ENCODE results near the gene RPL27. TPM values are rescaled to one million over a fixed set of nuclear protein-coding genes. Genes with fewer than 3 reads are reported as not detected.

RPL27 gene
- total and polyA plus RNA-seq, 2 of the 4 experiments (the other 2 are of a cell fraction): 1,595 to 2,806 TPM

DNA sequence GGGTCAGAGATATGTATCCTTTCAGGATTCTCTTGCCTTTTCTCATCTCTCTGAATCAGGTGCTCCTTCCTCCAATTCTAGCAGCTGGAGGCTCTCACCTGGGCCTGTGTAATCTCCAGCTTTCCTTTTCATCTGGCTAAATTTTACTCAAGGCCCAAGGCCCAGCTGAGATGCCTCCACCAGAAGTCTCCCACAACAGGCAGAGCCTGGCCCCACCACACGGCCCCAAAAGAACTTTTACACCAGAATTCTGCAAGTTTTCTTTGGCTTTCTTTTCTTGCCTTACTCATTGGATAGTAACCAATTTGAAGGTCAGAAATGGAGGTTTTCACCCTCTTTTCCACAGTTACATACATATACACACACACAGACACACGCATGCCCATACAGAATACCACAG is 41.4 kb downstream of the RPL27 start:
- no peak overlapping the region for H3K27ac ChIP-seq (ENCODE audit: insufficient read depth, low read length)
- no peaks in the 10 kb centered on the region for H3K9me3 ChIP-seq (ENCODE audit: control insufficient read depth, insufficient read depth, low read length)
- no peak overlapping the region for H2BK20ac ChIP-seq (ENCODE audit: low read depth, low read length)
- no peak overlapping the region for H4K5ac ChIP-seq (ENCODE audit: low read depth, low read length)
- no peak overlapping the region for H3K9ac ChIP-seq (ENCODE audit: low read depth, low read length)
- H3K4me2 ChIP-seq (ENCODE audit: low read depth, low read length): no peak overlapping the region
- dilution Hi-C loops (cut with HindIII; ENCODE audit: low sequenced_read_pairs, unreplicated experiment) (no loop called here), intact Hi-C loops (cut with micrococcal nuclease) (no loop called here), in situ Hi-C loops (cut with MboI; ENCODE audit: low sequenced_read_pairs) (no loop called here)
- H3K14ac ChIP-seq (replicated peaks; ENCODE audit: low read depth, low read length): no peak overlapping the region
- H2AK9ac ChIP-seq (replicated peaks; ENCODE audit: low read depth, low read length, poor library complexity): no peak overlapping the region
- H4K8ac ChIP-seq (ENCODE audit: low read depth in 2 of 2, low read length in 2 of 2): no peak overlapping the region
- H3K36me3 ChIP-seq (ENCODE audit: control insufficient read depth, insufficient read depth, low read length): no peaks in the 10 kb centered on the region
- no peak overlapping the region for H2AFZ ChIP-seq (replicated peaks; ENCODE audit: low read length, poor library complexity)
- no TSS peak for BruUV-seq (replicated peaks)
- WGBS, 2 experiments (ENCODE audit: extremely low coverage in 2 of 2, insufficient read length in 1 of 2): no CpG with 5 or more reads among the region's 2 CpGs
- TF ChIP-seq CEBPB (IDR thresholded peaks at IDR 0.05; ENCODE audit: low read depth, low read length) (no peak), RCOR1 (IDR thresholded peaks at IDR 0.05; ENCODE audit: insufficient replicate concordance, low read length) (no peak), RFX5 (IDR thresholded peaks at IDR 0.05; ENCODE audit: low read depth, low read length) (no peak), BHLHE40 (IDR thresholded peaks at IDR 0.05; ENCODE audit: low read depth, low read length) (no peak), MXI1 (IDR thresholded peaks at IDR 0.05; ENCODE audit: borderline replicate concordance, low read depth, low read length) (no peak), RAD21 (IDR thresholded peaks at IDR 0.05; ENCODE audit: low read length) (no peak), CHD1 (IDR thresholded peaks at IDR 0.05; ENCODE audit: low read depth, low read length) (no peak)
- TF ChIP-seq, protein P1, sequence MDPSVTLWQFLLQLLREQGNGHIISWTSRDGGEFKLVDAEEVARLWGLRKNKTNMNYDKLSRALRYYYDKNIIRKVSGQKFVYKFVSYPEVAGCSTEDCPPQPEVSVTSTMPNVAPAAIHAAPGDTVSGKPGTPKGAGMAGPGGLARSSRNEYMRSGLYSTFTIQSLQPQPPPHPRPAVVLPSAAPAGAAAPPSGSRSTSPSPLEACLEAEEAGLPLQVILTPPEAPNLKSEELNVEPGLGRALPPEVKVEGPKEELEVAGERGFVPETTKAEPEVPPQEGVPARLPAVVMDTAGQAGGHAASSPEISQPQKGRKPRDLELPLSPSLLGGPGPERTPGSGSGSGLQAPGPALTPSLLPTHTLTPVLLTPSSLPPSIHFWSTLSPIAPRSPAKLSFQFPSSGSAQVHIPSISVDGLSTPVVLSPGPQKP (IDR thresholded peaks at IDR 0.05; ENCODE audit: borderline replicate concordance, low read depth, low read length): no peak
- H3K4me1 ChIP-seq (ENCODE audit: control insufficient read depth, insufficient read depth, low read length): peaks cover 6% of the 10 kb centered on the region
- no peak overlapping the region for H2AK5ac ChIP-seq (ENCODE audit: low read depth, low read length)
- CTCF ChIA-PET: no interaction called here
- H2BK120ac ChIP-seq (ENCODE audit: low read depth, low read length): no peak overlapping the region
- POLR2A ChIA-PET (ENCODE audit: unreplicated experiment): no interaction called here
- no peaks in the 10 kb centered on the region for H4K20me1 ChIP-seq (ENCODE audit: insufficient read depth, low read length)
- DNase-seq (no peak), ATAC-seq (ENCODE audit: low read depth) (no peak)
- H3K79me1 ChIP-seq (ENCODE audit: low read depth in 1 of 2, low read length in 2 of 2): no peaks in the 10 kb centered on the region
- no peak overlapping the region for H3K4me3 ChIP-seq (ENCODE audit: insufficient read depth, low read depth, low read length)
- no peak overlapping the region for H3K18ac ChIP-seq (ENCODE audit: low read depth, low read length)
- H3K56ac ChIP-seq (ENCODE audit: extremely low read depth, insufficient read depth, low read length): no peak overlapping the region
- no peaks in the 10 kb centered on the region for H3K27me3 ChIP-seq (ENCODE audit: control insufficient read depth, insufficient read depth, low read length)
- no peak overlapping the region for H4K91ac ChIP-seq (ENCODE audit: insufficient read depth, low read depth, low read length)
- H2BK5ac ChIP-seq (ENCODE audit: low read depth, low read length, poor library complexity, severe bottlenecking): no peak overlapping the region
- no peak overlapping the region for H3K4ac ChIP-seq (ENCODE audit: low read depth, low read length)
- no peak overlapping the region for H3K23ac ChIP-seq (ENCODE audit: low read depth, low read length)
- 0 out of 2 replicates have a peak, but pooled peaks cover 3% of the 10 kb centered on the region for H3K9me1 ChIP-seq (ENCODE audit: insufficient read depth, low read length)
- H2BK15ac ChIP-seq (ENCODE audit: low read depth, low read length): no peak overlapping the region

Measured in IMR-90 (cell line).